ENCODE measurements around the gene CRX. TPM values are rescaled to one million over a fixed set of nuclear protein-coding genes. Genes with fewer than 3 reads are reported as not detected.
"Not testable (repeated sequence)": the region's sequence is repeated elsewhere in the genome, so short reads cannot be mapped to it uniquely, and the experiment has no call there.

The CRX gene
- total and polyA plus RNA-seq, 2 donors, result under 0.01 to 0.05 TPM

- Histone ChIP-seq H3K27ac (ENCODE audit: low read depth in 1 of 2, low read length in 1 of 2) (no peak overlapping the region), H3K27me3 (ENCODE audit: control insufficient read depth in 2 of 2, insufficient read depth in 1 of 2, low read length in 1 of 2) (peaks cover 0 to 2% of the 10 kb centered on the region in 2 donors), H3K36me3 (ENCODE audit: control insufficient read depth in 2 of 2, insufficient read depth in 2 of 2, low read length in 1 of 2) (no peaks in the 10 kb centered on the region), H3K9me3 (ENCODE audit: control insufficient read depth in 2 of 2, insufficient read depth in 1 of 2, low read length in 1 of 2) (peaks cover 1 to 13% of the 10 kb centered on the region in 2 donors), H3K4me3 (ENCODE audit: low read length in 2 of 2) (no peak overlapping the region), H3K4me1 (ENCODE audit: control insufficient read depth in 2 of 2, insufficient read depth in 2 of 2, low read length in 2 of 2) (no peaks in the 10 kb centered on the region)
- 86% methylated on average over 4 of the region's 4 CpGs for WGBS
- DNase-seq (ENCODE audit: low read depth in 6 of 9, low spot score in 9 of 9), result no peak
Observed at GRCh38 chr19:47798904-47799266, 22.9 kb upstream of the CRX start.

GRCh38 chr19:47801270-47801669 is 20.5 kb upstream of the CRX start:
- no peak overlapping the region for H3K4me3 ChIP-seq (ENCODE audit: low read length in 2 of 2)
- DNase-seq (ENCODE audit: low read depth in 6 of 9, low spot score in 9 of 9), result no peak
- H3K27ac ChIP-seq (ENCODE audit: low read depth in 1 of 2, low read length in 1 of 2), result no peak overlapping the region
- WGBS, result 98% methylated on average over 4 of the region's 4 CpGs
- H3K27me3 ChIP-seq (ENCODE audit: control insufficient read depth in 2 of 2, insufficient read depth in 1 of 2, low read length in 1 of 2), result peaks cover 0 to 2% of the 10 kb centered on the region in 2 donors
- H3K9me3 ChIP-seq (ENCODE audit: control insufficient read depth in 2 of 2, insufficient read depth in 1 of 2, low read length in 1 of 2), result peaks cover 1 to 13% of the 10 kb centered on the region in 2 donors
- no peaks in the 10 kb centered on the region for H3K4me1 ChIP-seq (ENCODE audit: control insufficient read depth in 2 of 2, insufficient read depth in 2 of 2, low read length in 2 of 2)
- H3K36me3 ChIP-seq (ENCODE audit: control insufficient read depth in 2 of 2, insufficient read depth in 2 of 2, low read length in 1 of 2), result no peaks in the 10 kb centered on the region

- H3K27ac ChIP-seq (ENCODE audit: low read depth in 1 of 2, low read length in 1 of 2), result no peak overlapping the region
- DNase-seq (ENCODE audit: low read depth in 6 of 9, low spot score in 9 of 9), result no peak
- no peaks in the 10 kb centered on the region for H3K4me1 ChIP-seq (ENCODE audit: control insufficient read depth in 2 of 2, insufficient read depth in 2 of 2, low read length in 2 of 2)
- H3K27me3 ChIP-seq (ENCODE audit: control insufficient read depth in 2 of 2, insufficient read depth in 1 of 2, low read length in 1 of 2), result peaks cover 0 to 2% of the 10 kb centered on the region in 2 donors
- H3K36me3 ChIP-seq (ENCODE audit: control insufficient read depth in 2 of 2, insufficient read depth in 2 of 2, low read length in 1 of 2), result no peaks in the 10 kb centered on the region
- H3K4me3 ChIP-seq (ENCODE audit: low read length in 2 of 2), result no peak overlapping the region
- peaks cover 1 to 13% of the 10 kb centered on the region in 2 donors for H3K9me3 ChIP-seq (ENCODE audit: control insufficient read depth in 2 of 2, insufficient read depth in 1 of 2, low read length in 1 of 2)
- 97% methylated on average over 25 of the region's 25 CpGs for WGBS
Observed at GRCh38 chr19:47802521-47803043, 19.2 kb upstream of the CRX start.

GRCh38 chr19:47803148-47803547 is 18.6 kb upstream of the CRX start:
- H3K4me3 ChIP-seq (ENCODE audit: low read length in 2 of 2); H3K36me3 ChIP-seq (ENCODE audit: control insufficient read depth in 2 of 2, insufficient read depth in 2 of 2, low read length in 1 of 2); H3K27me3 ChIP-seq (ENCODE audit: control insufficient read depth in 2 of 2, insufficient read depth in 1 of 2, low read length in 1 of 2); H3K4me1 ChIP-seq (ENCODE audit: control insufficient read depth in 2 of 2, insufficient read depth in 2 of 2, low read length in 2 of 2); DNase-seq (ENCODE audit: low read depth in 6 of 9, low spot score in 9 of 9); H3K27ac ChIP-seq (ENCODE audit: low read depth in 1 of 2, low read length in 1 of 2): not testable (repeated sequence)
- 92% methylated on average over 21 of the region's 21 CpGs for WGBS
- H3K9me3 ChIP-seq (ENCODE audit: control insufficient read depth in 2 of 2, insufficient read depth in 1 of 2, low read length in 1 of 2), result peaks cover 1 to 13% of the 10 kb centered on the region in 2 donors

- not testable (repeated sequence) for H3K4me1 ChIP-seq (ENCODE audit: control insufficient read depth in 2 of 2, insufficient read depth in 2 of 2, low read length in 2 of 2); H3K4me3 ChIP-seq (ENCODE audit: low read length in 2 of 2); H3K27ac ChIP-seq (ENCODE audit: low read depth in 1 of 2, low read length in 1 of 2); H3K36me3 ChIP-seq (ENCODE audit: control insufficient read depth in 2 of 2, insufficient read depth in 2 of 2, low read length in 1 of 2); H3K27me3 ChIP-seq (ENCODE audit: control insufficient read depth in 2 of 2, insufficient read depth in 1 of 2, low read length in 1 of 2); DNase-seq (ENCODE audit: low read depth in 6 of 9, low spot score in 9 of 9)
- peaks cover 1 to 13% of the 10 kb centered on the region in 2 donors for H3K9me3 ChIP-seq (ENCODE audit: control insufficient read depth in 2 of 2, insufficient read depth in 1 of 2, low read length in 1 of 2)
- 95% methylated on average over 12 of the region's 12 CpGs for WGBS
Observed at GRCh38 chr19:47803671-47804070, 18.1 kb upstream of the CRX start.

- H3K4me1 ChIP-seq (ENCODE audit: control insufficient read depth in 2 of 2, insufficient read depth in 2 of 2, low read length in 2 of 2); H3K4me3 ChIP-seq (ENCODE audit: low read length in 2 of 2); H3K27ac ChIP-seq (ENCODE audit: low read depth in 1 of 2, low read length in 1 of 2); H3K27me3 ChIP-seq (ENCODE audit: control insufficient read depth in 2 of 2, insufficient read depth in 1 of 2, low read length in 1 of 2); H3K36me3 ChIP-seq (ENCODE audit: control insufficient read depth in 2 of 2, insufficient read depth in 2 of 2, low read length in 1 of 2); DNase-seq (ENCODE audit: low read depth in 6 of 9, low spot score in 9 of 9): not testable (repeated sequence)
- H3K9me3 ChIP-seq (ENCODE audit: control insufficient read depth in 2 of 2, insufficient read depth in 1 of 2, low read length in 1 of 2), result peaks cover 1 to 13% of the 10 kb centered on the region in 2 donors
- WGBS, result 96% methylated on average over 5 of the region's 5 CpGs
Observed at GRCh38 chr19:47804451-47804850, 17.3 kb upstream of the CRX start, which contains the start of gene TPRX1. Gene TPRX1, minus strand, starts transcription at chr19:47804551. Its CDS starts 12 bp downstream, at chr19:47804539.

- Histone ChIP-seq H3K36me3 (ENCODE audit: control insufficient read depth in 2 of 2, insufficient read depth in 2 of 2, low read length in 1 of 2) (no peaks in the 10 kb centered on the region), H3K9me3 (ENCODE audit: control insufficient read depth in 2 of 2, insufficient read depth in 1 of 2, low read length in 1 of 2) (peaks cover 1 to 13% of the 10 kb centered on the region in 2 donors), H3K4me1 (ENCODE audit: control insufficient read depth in 2 of 2, insufficient read depth in 2 of 2, low read length in 2 of 2) (no peaks in the 10 kb centered on the region), H3K27ac (ENCODE audit: low read depth in 1 of 2, low read length in 1 of 2) (no peak overlapping the region), H3K27me3 (ENCODE audit: control insufficient read depth in 2 of 2, insufficient read depth in 1 of 2, low read length in 1 of 2) (no peaks in the 10 kb centered on the region), H3K4me3 (ENCODE audit: low read length in 2 of 2) (no peak overlapping the region)
- no peak for DNase-seq (ENCODE audit: low read depth in 6 of 9, low spot score in 9 of 9)
- WGBS, result 92% methylated on average over 10 of the region's 10 CpGs
Observed at GRCh38 chr19:47805313-47805712, 16.4 kb upstream of the CRX start.

GRCh38 chr19:47806435-47806834 is 15.3 kb upstream of the CRX start:
- Histone ChIP-seq H3K9me3 (ENCODE audit: control insufficient read depth in 2 of 2, insufficient read depth in 1 of 2, low read length in 1 of 2) (peaks cover 1 to 11% of the 10 kb centered on the region in 2 donors), H3K36me3 (ENCODE audit: control insufficient read depth in 2 of 2, insufficient read depth in 2 of 2, low read length in 1 of 2) (no peaks in the 10 kb centered on the region), H3K27me3 (ENCODE audit: control insufficient read depth in 2 of 2, insufficient read depth in 1 of 2, low read length in 1 of 2) (no peaks in the 10 kb centered on the region), H3K27ac (ENCODE audit: low read depth in 1 of 2, low read length in 1 of 2) (no peak overlapping the region), H3K4me3 (ENCODE audit: low read length in 2 of 2) (no peak overlapping the region), H3K4me1 (ENCODE audit: control insufficient read depth in 2 of 2, insufficient read depth in 2 of 2, low read length in 2 of 2) (no peaks in the 10 kb centered on the region)
- no peak for DNase-seq (ENCODE audit: low read depth in 6 of 9, low spot score in 9 of 9)
- WGBS, result 95% methylated on average over 6 of the region's 6 CpGs

- Histone ChIP-seq H3K36me3 (ENCODE audit: control insufficient read depth in 2 of 2, insufficient read depth in 2 of 2, low read length in 1 of 2) (no peaks in the 10 kb centered on the region), H3K4me3 (ENCODE audit: low read length in 2 of 2) (no peak overlapping the region), H3K27me3 (ENCODE audit: control insufficient read depth in 2 of 2, insufficient read depth in 1 of 2, low read length in 1 of 2) (peaks cover 0 to 2% of the 10 kb centered on the region in 2 donors), H3K4me1 (ENCODE audit: control insufficient read depth in 2 of 2, insufficient read depth in 2 of 2, low read length in 2 of 2) (no peaks in the 10 kb centered on the region), H3K27ac (ENCODE audit: low read depth in 1 of 2, low read length in 1 of 2) (no peak overlapping the region), H3K9me3 (ENCODE audit: control insufficient read depth in 2 of 2, insufficient read depth in 1 of 2, low read length in 1 of 2) (no peaks in the 10 kb centered on the region)
- DNase-seq (ENCODE audit: low read depth in 6 of 9, low spot score in 9 of 9), result peak in 8 of 9 donors; percentile 21 to 65 (median 42)
- 40% methylated on average over 17 of the region's 17 CpGs for WGBS
Observed at GRCh38 chr19:47813304-47813994, 8.3 kb upstream of the CRX start.

All from thymus (tissue), 11 donors.